ENCODE measurements around the gene SDC1. TPM values are rescaled to one million over a fixed set of nuclear protein-coding genes. Genes with fewer than 3 reads are reported as not detected.
"Not testable (repeated sequence)": the region's sequence is repeated elsewhere in the genome, so short reads cannot be mapped to it uniquely, and the experiment has no call there.

The SDC1 gene
- total RNA-seq, 1 experiment from 2014 or later: 306 TPM

GRCh38 chr2:20198796-20199632 is 25.9 kb downstream of the SDC1 start:
- DNase-seq (ENCODE audit: low read depth): no peak

DNA sequence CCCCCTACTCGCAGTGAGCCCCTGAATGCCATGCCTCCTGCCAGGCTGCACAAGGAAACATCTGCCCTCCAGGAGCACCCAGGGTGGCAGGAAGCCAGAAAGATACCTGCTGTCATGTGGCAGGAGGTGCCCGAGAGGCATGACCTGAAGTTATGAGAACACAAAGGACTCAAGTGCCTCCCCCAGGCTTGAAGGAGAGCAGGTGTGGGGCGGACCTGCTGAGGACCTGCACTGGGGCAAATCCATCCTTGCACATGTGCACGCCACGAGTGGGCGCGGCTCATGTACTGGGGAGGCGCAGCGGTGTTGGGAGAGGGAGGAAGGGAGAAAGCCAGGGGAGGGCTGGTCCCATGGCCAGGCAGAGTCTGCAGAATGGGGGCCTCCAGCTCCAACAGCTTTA is 26.9 kb downstream of the SDC1 start:
- no peak for DNase-seq (ENCODE audit: low read depth)

- no peak for DNase-seq (ENCODE audit: low read depth)
Observed at GRCh38 chr2:20197192-20197591, 27.7 kb downstream of the SDC1 start.

GRCh38 chr2:20196657-20197161 is 28.2 kb downstream of the SDC1 start:
- no peak for DNase-seq (ENCODE audit: low read depth)

DNA sequence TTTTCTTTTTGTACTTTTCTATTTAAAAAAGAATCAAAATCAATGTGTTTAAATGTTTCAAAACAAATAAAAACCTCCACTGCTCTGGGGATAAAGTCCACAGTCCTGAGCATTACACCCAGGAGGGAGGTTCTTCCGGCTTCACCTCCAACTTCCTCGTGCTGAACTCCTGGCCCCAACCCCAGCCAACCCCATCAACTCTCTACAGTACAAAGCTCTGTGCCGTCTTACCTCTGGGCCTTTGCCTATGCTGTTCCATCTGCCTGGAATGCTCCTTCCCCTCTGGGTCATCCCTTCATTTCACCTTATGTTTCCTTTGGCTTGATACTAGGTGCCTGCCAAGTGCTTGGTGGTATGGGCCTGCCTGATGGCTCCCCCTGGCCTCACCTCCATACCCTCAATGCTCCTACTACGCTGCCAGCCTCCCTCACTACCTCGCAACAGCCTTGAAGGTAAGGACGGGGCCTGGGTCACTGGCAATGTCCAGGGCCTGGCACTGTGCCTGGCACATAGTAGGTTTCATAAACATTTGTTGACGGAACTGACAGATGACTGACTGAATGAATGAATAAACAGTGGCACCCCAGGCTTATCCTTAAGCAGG is 28.8 kb downstream of the SDC1 start:
- DNase-seq (ENCODE audit: low read depth): no peak

GRCh38 chr2:20195431-20196033 is 29.4 kb downstream of the SDC1 start:
- no peak for DNase-seq (ENCODE audit: low read depth)

GRCh38 chr2:20195016-20195411 is 29.9 kb downstream of the SDC1 start:
- DNase-seq (ENCODE audit: low read depth): not testable (repeated sequence)

- DNase-seq (ENCODE audit: low read depth): no peak
Observed at GRCh38 chr2:20194097-20195015, 30.6 kb downstream of the SDC1 start.

DNA sequence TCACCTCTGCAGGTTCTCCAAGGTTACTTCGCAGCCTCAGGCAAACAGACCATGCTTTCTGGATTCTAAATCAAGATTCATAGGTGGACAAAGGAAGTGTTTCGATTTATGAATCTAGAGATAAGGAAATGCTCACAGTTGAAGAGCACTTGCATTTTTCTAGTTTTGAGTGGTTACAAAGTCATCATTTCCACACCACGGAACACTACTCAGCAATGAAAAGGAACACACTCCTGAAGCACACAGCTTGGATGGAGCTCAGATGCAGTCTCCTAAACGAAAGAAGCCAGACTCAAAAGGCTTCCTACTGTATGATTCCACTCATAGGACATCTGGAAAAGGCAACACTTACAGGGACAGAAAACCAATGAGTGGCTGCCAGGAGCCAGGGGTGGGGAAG is 31.7 kb downstream of the SDC1 start:
- DNase-seq (ENCODE audit: low read depth): no peak

DNA sequence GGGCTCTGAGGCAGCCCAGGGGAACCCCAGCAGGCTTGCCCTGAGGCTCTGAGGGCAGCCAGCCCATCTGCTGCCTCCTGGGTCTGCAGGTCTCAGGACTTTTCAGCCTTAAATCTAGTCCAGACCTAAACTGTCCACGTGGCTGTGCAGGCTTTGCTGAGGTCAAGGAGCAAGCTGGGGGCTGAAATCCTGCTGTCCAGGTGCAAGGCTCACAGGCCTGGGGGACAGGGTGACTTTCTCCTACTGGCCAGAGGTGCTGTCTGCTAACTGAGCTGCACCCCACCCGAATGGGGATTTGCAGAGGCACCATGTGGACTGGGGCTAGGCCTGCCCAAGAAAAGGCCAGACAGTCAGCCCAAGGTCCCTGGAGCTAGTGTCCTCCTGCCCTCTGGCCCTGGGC is 32.1 kb downstream of the SDC1 start:
- DNase-seq (ENCODE audit: low read depth): no peak

DNA sequence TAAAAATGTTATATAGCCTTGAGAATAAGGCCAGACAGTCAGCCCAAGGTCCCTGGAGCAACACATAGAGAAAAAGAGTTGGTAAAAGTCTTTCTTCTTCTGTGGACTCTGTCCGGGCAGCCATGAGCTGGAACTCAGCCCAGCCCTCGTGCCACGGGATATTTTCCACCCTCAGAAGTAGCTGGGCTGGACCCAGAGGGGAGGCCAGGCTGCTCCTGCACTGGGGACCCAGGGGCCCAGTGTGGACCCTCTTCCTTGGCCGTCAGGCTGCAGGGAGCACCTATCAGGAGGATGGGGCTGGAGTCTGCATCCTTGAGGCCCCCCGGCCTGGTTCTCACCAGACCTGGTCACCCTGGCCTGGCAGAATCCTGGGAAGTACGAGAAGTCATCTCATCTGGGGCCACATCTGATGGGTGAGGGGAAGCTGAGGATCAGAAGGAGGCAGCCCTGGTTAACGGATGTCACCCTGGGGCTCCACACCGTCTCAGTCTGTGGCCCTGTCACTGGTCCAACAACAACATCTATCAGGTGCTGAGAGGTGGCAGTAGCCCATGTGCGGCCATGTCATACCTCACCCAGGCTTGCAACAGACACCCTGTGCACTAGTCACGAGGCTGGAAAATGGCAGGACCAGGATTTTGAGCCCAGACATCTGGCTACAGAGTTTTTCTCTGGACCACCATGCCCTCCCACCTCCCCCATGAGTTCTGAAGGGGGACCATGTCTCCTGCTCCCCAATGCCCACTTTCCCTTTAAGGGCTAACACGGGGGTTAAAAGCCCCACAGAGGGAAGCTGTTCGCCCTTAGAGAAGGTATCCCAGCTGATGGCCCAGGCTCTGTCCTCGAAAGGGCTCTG is 33.0 kb downstream of the SDC1 start:
- no peak for DNase-seq (ENCODE audit: low read depth)

GRCh38 chr2:20190876-20191713 is 33.8 kb downstream of the SDC1 start:
- peak; percentile 44 for DNase-seq (ENCODE audit: low read depth)

DNA sequence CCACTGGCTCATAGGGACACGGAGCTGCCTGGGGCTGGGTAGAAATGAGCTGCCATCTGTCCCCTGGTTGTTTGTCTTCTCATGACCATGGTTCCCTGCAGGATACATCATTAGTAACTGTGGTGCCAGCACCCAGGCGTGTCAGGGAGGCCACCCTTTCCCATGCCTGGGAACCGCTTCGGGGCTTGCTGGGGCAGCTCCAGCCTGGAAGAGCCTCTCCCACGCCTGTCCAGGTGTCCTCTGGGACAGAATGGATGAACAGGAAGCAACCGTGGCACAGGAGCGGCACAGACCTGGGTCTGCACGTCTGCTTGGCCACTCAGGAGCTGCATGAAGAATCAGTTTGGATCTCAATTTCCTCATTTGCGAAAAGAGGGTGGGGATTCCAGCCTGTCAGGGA is 34.8 kb downstream of the SDC1 start:
- no peak for DNase-seq (ENCODE audit: low read depth)

DNA sequence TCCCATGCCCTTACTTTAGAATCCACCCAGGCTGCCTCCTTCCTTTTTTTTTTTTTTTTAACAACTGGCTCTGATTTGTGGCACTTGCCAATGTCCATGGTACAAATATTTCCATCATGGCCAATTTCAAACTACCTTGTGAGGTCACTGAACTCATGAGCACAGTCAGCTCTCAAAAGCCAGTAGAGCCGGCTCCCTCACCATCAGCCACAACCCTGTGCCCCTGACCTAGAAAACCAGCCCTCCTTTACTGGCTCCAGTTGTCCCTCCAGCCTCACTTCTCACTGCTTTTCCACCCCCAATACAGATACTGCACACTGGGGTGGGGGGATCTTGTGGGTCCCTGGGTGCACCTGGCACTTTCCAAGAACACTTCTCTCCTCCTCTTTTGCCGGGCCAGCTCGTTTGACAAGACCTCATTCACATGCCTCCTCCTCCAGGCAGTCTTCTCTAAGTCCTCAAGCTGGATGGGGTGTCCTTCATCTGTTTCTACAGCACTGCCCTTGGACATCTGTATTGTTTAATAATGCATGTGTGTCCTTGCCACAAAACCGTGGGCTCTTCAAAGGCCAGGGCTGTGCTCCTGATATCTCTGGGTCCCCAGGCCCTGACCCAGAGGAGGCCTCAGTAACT is 35.5 kb downstream of the SDC1 start:
- DNase-seq (ENCODE audit: low read depth): no peak

DNA sequence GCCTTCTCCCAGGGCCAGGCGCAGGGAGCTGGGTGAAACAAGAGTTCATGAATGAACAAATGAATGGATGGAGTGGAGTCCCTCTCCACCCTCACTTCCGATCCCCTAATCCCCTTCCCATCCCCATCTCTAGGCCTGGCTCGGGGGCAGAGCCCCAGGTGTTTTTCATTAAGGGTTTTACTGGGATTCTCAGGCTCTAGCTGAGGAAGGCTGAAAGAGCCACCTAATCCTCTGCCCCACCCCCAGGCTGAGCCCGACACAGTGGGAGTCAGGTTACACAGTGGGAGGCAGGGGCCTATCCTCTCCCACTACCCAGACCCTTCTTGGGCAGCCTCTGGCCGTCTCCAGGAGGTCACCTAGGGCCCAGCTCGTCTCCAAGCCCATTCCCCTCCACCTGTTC is 36.1 kb downstream of the SDC1 start:
- no peak for DNase-seq (ENCODE audit: low read depth)

DNA sequence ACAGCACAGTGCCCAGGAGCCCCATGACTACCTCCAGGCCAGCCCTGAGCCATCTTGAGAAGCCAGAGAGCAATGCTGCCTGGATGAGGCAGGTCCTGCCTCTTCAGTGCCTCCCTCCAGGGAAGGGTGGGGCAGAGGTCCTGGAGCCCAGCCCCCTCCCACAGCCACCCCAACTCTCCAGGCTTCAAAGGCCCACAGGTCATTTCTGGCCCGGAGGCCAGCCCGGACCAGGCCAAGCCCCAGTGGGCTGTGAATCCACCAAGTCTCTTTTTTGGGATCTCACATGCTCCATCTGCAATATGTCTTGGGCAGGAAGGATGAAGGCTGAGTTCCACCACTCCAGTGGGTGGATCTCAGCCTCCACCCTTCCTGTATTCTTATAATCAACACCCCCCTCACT is 36.7 kb downstream of the SDC1 start:
- DNase-seq (ENCODE audit: low read depth): no peak

- no peak for DNase-seq (ENCODE audit: low read depth)
Observed at GRCh38 chr2:20187331-20187730, 37.6 kb downstream of the SDC1 start.

- DNase-seq (ENCODE audit: low read depth): no peak
Observed at GRCh38 chr2:20186855-20187187, 38.1 kb downstream of the SDC1 start.

Data from HT1080 (cell line).